Lung (tissue), 16 donors: ENCODE measurements around the gene ZMYM3. TPM values are rescaled to one million over a fixed set of nuclear protein-coding genes. Genes with fewer than 3 reads are reported as not detected.
"Not testable (repeated sequence)": the region's sequence is repeated elsewhere in the genome, so short reads cannot be mapped to it uniquely, and the experiment has no call there.

Source experiments
- ATAC-seq: fragments of 200-7000 bp; cut with Tn5 transposase; one replicate; pipeline ENCODE4 v1.9.1; 2020; ENCODE audit warnings: moderate number of reproducible peaks; ENCODE audit not compliant: insufficient read depth, low FRiP score
- DNase-seq, 3 donors: peaks; one replicate each; pipeline ENCODE4 v3.0.0-alpha.2; 2013 to 2017
- H3K27ac ChIP-seq, 2 donors: one replicate each; pipeline ENCODE4 v1.5.1; 2013; ENCODE audit warnings: mild to moderate bottlenecking in 2 of 2, moderate library complexity in 2 of 2, control low read depth in 1 of 2, inconsistent platforms in 1 of 2, low read depth in 1 of 2, low read length in 1 of 2
- H3K27me3 ChIP-seq, 3 donors: one replicate each; pipeline ENCODE4 v1.5.1; 2013; ENCODE audit warnings: low read length in 2 of 3; ENCODE audit not compliant: control insufficient read depth in 3 of 3, insufficient read depth in 3 of 3
- H3K36me3 ChIP-seq, 4 donors: one replicate each; pipeline ENCODE4 v1.5.1; 2013; ENCODE audit warnings: low read length in 4 of 4, mild to moderate bottlenecking in 1 of 4, moderate library complexity in 1 of 4; ENCODE audit not compliant: control insufficient read depth in 4 of 4, insufficient read depth in 4 of 4
- H3K4me1 ChIP-seq, 5 donors: one replicate each; pipeline ENCODE4 v1.5.1; 2013; ENCODE audit warnings: low read length in 5 of 5, mild to moderate bottlenecking in 2 of 5, moderate library complexity in 1 of 5; ENCODE audit not compliant: control insufficient read depth in 5 of 5, insufficient read depth in 5 of 5
- H3K4me3 ChIP-seq: one replicate; pipeline ENCODE4 v1.5.1; 2013; ENCODE audit warnings: mild to moderate bottlenecking, control low read depth, moderate library complexity
- H3K9ac ChIP-seq, 2 donors: one replicate each; pipeline ENCODE4 v1.5.1; 2013; ENCODE audit warnings: low read length in 2 of 2, control low read depth in 1 of 2; ENCODE audit not compliant: insufficient read depth in 1 of 2
- H3K9me3 ChIP-seq, 4 donors: one replicate each; pipeline ENCODE4 v1.5.1; 2013; ENCODE audit warnings: low read length in 3 of 4, mild to moderate bottlenecking in 1 of 4, moderate library complexity in 1 of 4; ENCODE audit not compliant: control insufficient read depth in 4 of 4, insufficient read depth in 3 of 4
- WGBS, 2 donors: extraction: QIAGEN DNeasy Blood & Tissue Kit; methylation state at CpG; one replicate each; pipeline ENCODE4 v1.1.7; 2013; 5-methylcytosine and 5-hydroxymethylcytosine counted together
- long read RNA-seq, 5 donors: transcript quantifications; one replicate each; lab custom pipeline, GENCODE V29; 2026
- polyA plus RNA-seq, 2 donors: library from polyadenylated mRNA; stranded (reverse); fragments of 200-250 nt; gene quantifications; one replicate each; pipeline ENCODE4 v1.2.1, GENCODE V29; 2013
- total RNA-seq, 2 donors: library from RNA; depleted of rRNA in 1 of 2; stranded (reverse); fragments of >200 nt in 1 of 2; gene quantifications; one replicate each; pipeline ENCODE4 v1.2.1, GENCODE V29; 2014 to 2021
- TF ChIP-seq, protein P1 (sequence below): IDR thresholded peaks from 2 replicates; pipeline ENCODE4 v1.5.1; 2012; ENCODE audit warnings: mild to moderate bottlenecking; ENCODE audit errors: control extremely low read depth, extremely low read depth
- donor health status: control.
- donor health status: control.
- donor health status: Bipolar disorder and iron deficiency.
- donor health status: healthy.
- donor health status: DM: yes; HTN: yes; CAD: no.

ZMYM3 gene
- total RNA-seq (10 to 100 TPM; 21.5 to 23.4 TPM), polyA plus RNA-seq (1 to 10 TPM; 5.8 to 9.9 TPM)
- long read RNA-seq, donor 1, full-length matches to known transcripts, result 2 of 1,318 reads
- long read RNA-seq, donor 1, partial matches to known transcripts, result 1,218 of 1,318 reads
- long read RNA-seq, donor 1, other reads (novel, unspliced or antisense), result 98 of 1,318 reads
- long read RNA-seq, donor 2, partial matches to known transcripts, result 90 of 110 reads
- long read RNA-seq, donor 2, other reads (novel, unspliced or antisense), result 19 of 110 reads
- long read RNA-seq, donor 3, partial matches to known transcripts, result 76 of 120 reads
- long read RNA-seq, donor 3, other reads (novel, unspliced or antisense), result 43 of 120 reads
- long read RNA-seq, donor 4, result 0 reads
- long read RNA-seq, donor 5, result 0 reads

DNA sequence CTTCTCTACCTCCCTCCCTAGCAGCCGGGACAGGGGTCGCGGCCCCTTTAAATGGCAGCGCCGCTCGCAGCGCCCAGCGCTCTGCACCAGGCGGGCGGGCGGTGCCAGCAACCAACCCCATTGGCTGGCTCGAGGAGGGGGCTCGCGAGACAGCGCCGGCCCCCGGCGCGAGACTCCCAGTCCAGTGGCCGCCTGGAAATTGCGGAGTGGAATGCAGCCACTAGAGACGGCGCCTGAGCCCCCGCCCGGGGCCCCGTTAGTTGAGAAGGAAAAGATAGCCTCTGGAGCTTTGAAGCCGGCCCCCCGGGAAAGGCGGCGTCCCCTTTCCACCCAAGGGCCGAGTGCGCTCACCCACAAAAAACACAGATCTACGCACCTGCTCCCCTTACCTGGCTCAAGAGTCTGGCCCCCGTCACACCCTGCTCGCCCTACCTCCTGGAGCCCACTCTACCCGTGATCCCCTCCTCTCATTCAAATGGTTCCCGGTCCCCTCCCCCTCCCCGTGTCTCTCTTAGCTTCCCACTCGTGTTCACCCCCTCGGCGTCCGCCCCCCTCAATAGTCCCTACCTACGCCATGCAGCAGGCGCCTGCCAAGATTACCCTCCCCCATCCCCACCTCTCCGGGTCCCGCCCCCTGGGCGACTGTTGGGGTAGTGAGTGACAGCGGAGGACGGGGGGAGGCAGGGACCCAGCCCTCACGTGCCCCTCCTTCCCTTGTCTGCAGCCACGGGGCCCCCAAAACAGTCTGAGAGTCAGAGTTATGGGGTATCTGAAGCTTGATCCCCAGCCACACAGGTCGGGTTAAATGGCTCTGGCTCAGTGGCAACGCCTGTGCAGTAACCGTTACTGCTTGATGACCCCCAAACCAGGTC lies at the start of gene ZMYM3:
Gene ZMYM3 (minus strand): TSS at position 49 of the 872 bp plus-strand sequence. CDS start 885 bp downstream, outside the sequence.
- ATAC-seq, result peak; percentile 95
- H3K36me3 ChIP-seq, result peaks cover 0 to 6% (median 5%) of the 10 kb centered on the region in 4 donors
- peak within 1 kb of the TSS in 1 of 2 donors; percentile 27 for H3K9ac ChIP-seq
- peak within 1 kb of the TSS; percentile 71 to 83 for H3K27ac ChIP-seq
- peaks cover 0 to 25% (median 0%) of the 10 kb centered on the region in 5 donors for H3K4me1 ChIP-seq
- peak within 1 kb of the TSS; percentile 52 for H3K4me3 ChIP-seq
- no peaks in the 10 kb centered on the region for H3K9me3 ChIP-seq
- peak; percentile 88 to 94 (median 91) for DNase-seq
- 0 to 31% methylated on average over 22 to 54 of the region's 54 CpGs for WGBS, 2 donors
- TF ChIP-seq, protein P1, sequence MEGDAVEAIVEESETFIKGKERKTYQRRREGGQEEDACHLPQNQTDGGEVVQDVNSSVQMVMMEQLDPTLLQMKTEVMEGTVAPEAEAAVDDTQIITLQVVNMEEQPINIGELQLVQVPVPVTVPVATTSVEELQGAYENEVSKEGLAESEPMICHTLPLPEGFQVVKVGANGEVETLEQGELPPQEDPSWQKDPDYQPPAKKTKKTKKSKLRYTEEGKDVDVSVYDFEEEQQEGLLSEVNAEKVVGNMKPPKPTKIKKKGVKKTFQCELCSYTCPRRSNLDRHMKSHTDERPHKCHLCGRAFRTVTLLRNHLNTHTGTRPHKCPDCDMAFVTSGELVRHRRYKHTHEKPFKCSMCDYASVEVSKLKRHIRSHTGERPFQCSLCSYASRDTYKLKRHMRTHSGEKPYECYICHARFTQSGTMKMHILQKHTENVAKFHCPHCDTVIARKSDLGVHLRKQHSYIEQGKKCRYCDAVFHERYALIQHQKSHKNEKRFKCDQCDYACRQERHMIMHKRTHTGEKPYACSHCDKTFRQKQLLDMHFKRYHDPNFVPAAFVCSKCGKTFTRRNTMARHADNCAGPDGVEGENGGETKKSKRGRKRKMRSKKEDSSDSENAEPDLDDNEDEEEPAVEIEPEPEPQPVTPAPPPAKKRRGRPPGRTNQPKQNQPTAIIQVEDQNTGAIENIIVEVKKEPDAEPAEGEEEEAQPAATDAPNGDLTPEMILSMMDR, result peak; percentile 4
- no peaks in the 10 kb centered on the region for H3K27me3 ChIP-seq

DNA sequence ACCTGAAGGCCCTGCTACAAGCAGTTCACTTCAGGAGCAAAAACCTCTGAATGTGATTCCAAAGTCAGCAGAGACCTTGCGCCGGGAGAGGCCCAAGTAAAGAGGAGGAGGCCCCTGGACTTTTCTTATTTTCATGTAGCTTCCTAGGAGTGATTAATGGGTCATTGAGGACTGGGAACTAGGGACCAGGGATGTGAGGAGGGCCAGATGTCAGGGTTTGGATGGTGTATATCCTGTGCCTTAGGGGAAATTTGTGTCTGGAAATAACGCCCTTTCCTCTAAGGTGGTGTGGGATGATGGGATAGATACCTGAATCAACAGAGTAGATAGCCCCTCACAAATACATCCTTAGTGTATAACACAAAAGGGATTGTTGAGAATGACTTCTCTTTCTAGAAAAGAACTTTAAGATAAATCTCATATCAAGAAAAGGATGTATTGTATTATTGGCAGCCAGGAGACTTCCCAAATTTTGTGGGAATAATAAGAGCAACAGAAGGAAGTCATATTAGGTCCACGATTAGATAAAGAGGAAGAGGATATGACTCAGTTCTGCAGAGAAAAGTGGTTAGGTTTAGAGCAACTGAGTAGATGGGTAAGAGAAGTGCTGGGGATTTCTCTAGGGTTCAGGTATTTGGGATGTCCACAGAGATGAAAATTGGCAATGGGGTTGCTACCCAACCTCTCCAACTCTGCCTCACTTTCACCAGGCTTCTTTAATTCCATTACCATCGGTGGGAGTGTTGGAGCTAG lies 48.7 kb upstream of the ZMYM3 start:
- Histone ChIP-seq H3K36me3 (peaks cover 3 to 19% (median 10%) of the 10 kb centered on the region in 4 donors), H3K4me3 (no peak overlapping the region), H3K27me3 (no peaks in the 10 kb centered on the region), H3K9ac (no peak overlapping the region), H3K9me3 (peaks cover 0 to 2% (median 0%) of the 10 kb centered on the region in 4 donors), H3K27ac (peak overlapping the region in 1 of 2 donors; percentile 91), H3K4me1 (peaks cover 0 to 5% (median 0%) of the 10 kb centered on the region in 5 donors)
- DNase-seq (no peak), ATAC-seq (no peak)
- TF ChIP-seq, protein P1, result no peak
- 67 to 80% methylated on average over 5 of the region's 5 CpGs for WGBS, 2 donors

- Histone ChIP-seq H3K4me3 (no peak within 1 kb of the TSS), H3K36me3 (peaks cover 3 to 19% (median 15%) of the 10 kb centered on the region in 4 donors), H3K27me3 (no peaks in the 10 kb centered on the region), H3K4me1 (peaks cover 0 to 5% (median 0%) of the 10 kb centered on the region in 5 donors), H3K9ac (no peak within 1 kb of the TSS), H3K9me3 (peaks cover 0 to 2% (median 0%) of the 10 kb centered on the region in 4 donors), H3K27ac (peak within 1 kb of the TSS; percentile 47 to 91)
- DNase-seq (peak in 2 of 3 donors; percentile 17 to 20), ATAC-seq (no peak)
- TF ChIP-seq, protein P1, result no peak
- WGBS, 2 donors, result 69 to 72% methylated on average over 10 of the region's 10 CpGs
Measured at GRCh38 chrX:71301195-71301924, 47.4 kb upstream of the ZMYM3 start, which contains the start of gene ITGB1BP2. ITGB1BP2 (plus strand) TSS chrX:71301750; CDS start chrX:71301807, 57 bp downstream.

DNA sequence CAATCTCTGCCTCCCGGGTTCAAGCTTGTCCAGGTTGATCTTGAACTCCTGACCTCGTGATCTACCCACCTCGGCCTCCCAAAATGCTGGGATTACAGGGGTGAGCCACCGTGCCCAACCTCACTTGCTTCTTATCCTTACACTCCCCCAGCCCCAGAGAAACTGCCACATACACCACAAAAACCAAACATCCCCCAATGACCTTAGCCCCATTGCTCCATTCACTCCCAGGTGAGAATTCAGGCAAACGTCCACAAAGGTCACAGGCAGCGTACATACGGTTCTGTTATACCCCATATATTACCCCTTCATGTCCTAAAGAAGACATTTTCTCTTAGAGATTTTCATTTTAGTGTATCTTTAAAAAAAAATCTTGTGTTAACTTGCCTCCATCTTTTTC lies 46.6 kb upstream of the ZMYM3 start:
- 85 to 93% methylated on average over 7 of the region's 7 CpGs for WGBS, 2 donors
- H3K9me3 ChIP-seq, ATAC-seq, H3K9ac ChIP-seq, H3K4me3 ChIP-seq, DNase-seq, H3K4me1 ChIP-seq, H3K27me3 ChIP-seq, H3K27ac ChIP-seq: not testable (repeated sequence)
- H3K36me3 ChIP-seq, result peaks cover 3 to 19% (median 17%) of the 10 kb centered on the region in 4 donors

GRCh38 chrX:71300064-71300463 lies 46.1 kb upstream of the ZMYM3 start:
- peaks cover 3 to 19% (median 15%) of the 10 kb centered on the region in 4 donors for H3K36me3 ChIP-seq
- H3K4me3 ChIP-seq, DNase-seq, H3K9ac ChIP-seq, H3K9me3 ChIP-seq, H3K27ac ChIP-seq, H3K27me3 ChIP-seq, ATAC-seq, H3K4me1 ChIP-seq: not testable (repeated sequence)
- WGBS, 2 donors, result 91 to 95% methylated on average over 7 of the region's 7 CpGs
